NCI-H146 treated with DMSO at 0.1 percent for 48 hours (cell line): ENCODE measurements around the gene WFIKKN1.

Experiments
- DNase-seq: peaks from one replicate; lab custom pipeline; 2025; ENCODE audit not compliant: unreplicated experiment; lab: John Stamatoyannopoulos, UW

The WFIKKN1 gene

GRCh38 chr16:630815-631405 lies at the start of gene WFIKKN1:
TSS of gene WFIKKN1 (plus strand) at chr16:630985. CDS start at chr16:631254, 269 bp downstream.
- peak; percentile 8 for DNase-seq

GRCh38 chr16:582218-582613 lies 48.6 kb upstream of the WFIKKN1 start:
- no peak for DNase-seq

- no peak for DNase-seq
Observed at GRCh38 chr16:582614-583331, 48.0 kb upstream of the WFIKKN1 start.

GRCh38 chr16:583470-583814 lies 47.3 kb upstream of the WFIKKN1 start:
- DNase-seq = no peak

- DNase-seq = no peak
Observed at GRCh38 chr16:583815-584591, 46.8 kb upstream of the WFIKKN1 start.

GRCh38 chr16:585351-585750 lies 45.4 kb upstream of the WFIKKN1 start:
- peak; percentile 22 for DNase-seq

GRCh38 chr16:586047-586644 lies 44.6 kb upstream of the WFIKKN1 start:
- no peak for DNase-seq

GRCh38 chr16:586645-587590 lies 43.9 kb upstream of the WFIKKN1 start:
- DNase-seq = no peak

GRCh38 chr16:588639-588888 lies 42.2 kb upstream of the WFIKKN1 start:
- DNase-seq = peak; percentile 19

- peak; percentile 96 for DNase-seq
Observed at GRCh38 chr16:588889-589657, 41.7 kb upstream of the WFIKKN1 start.

- peak; percentile 97 for DNase-seq
Observed at GRCh38 chr16:589658-590187, 41.1 kb upstream of the WFIKKN1 start, which contains the start of gene RAB40C. TSS of gene RAB40C (plus strand) at chr16:590066. CDS start at chr16:590292, 226 bp downstream.

GRCh38 chr16:590188-590814 lies 40.5 kb upstream of the WFIKKN1 start:
- no peak for DNase-seq

- DNase-seq = no peak
Observed at GRCh38 chr16:590815-591200, 40.0 kb upstream of the WFIKKN1 start.

- no peak for DNase-seq
Observed at GRCh38 chr16:591231-591630, 39.6 kb upstream of the WFIKKN1 start.

GRCh38 chr16:591892-592517 lies 38.8 kb upstream of the WFIKKN1 start:
- no peak for DNase-seq

- no peak for DNase-seq
Observed at GRCh38 chr16:592518-593306, 38.1 kb upstream of the WFIKKN1 start.

GRCh38 chr16:593406-593805 lies 37.4 kb upstream of the WFIKKN1 start:
- peak; percentile 87 for DNase-seq

- DNase-seq = no peak
Observed at GRCh38 chr16:593807-594206, 37.0 kb upstream of the WFIKKN1 start.
